Mucosa of descending colon (tissue), 3 donors: Measurements from ENCODE around the gene DMPK. TPM values are rescaled to one million over a fixed set of nuclear protein-coding genes. Genes with fewer than 3 reads are reported as not detected.

Experiments used
- ATAC-seq: fragments of 200-7000 bp; cut with Tn5 transposase; one replicate; pipeline ENCODE4 v1.9.1; 2020; ENCODE audit warnings: mild to moderate bottlenecking, moderate library complexity
- DNase-seq, 3 donors: peaks; one replicate each; pipeline ENCODE4 v3.0.0-alpha.2; 2020
- H3K36me3 ChIP-seq: fragments of 200-600 bp; one replicate; pipeline ENCODE4 v1.8.0; 2021; ENCODE audit warnings: low read depth, mild to moderate bottlenecking
- H3K4me1 ChIP-seq: fragments of 200-600 bp; one replicate; pipeline ENCODE4 v1.8.0; 2021; ENCODE audit warnings: low read depth, mild to moderate bottlenecking
- H3K4me3 ChIP-seq: fragments of 200-600 bp; one replicate; pipeline ENCODE4 v1.8.0; 2021; ENCODE audit warnings: mild to moderate bottlenecking
- H3K9me3 ChIP-seq: fragments of 200-600 bp; one replicate; pipeline ENCODE4 v1.8.0; 2021; ENCODE audit warnings: mild to moderate bottlenecking
- intact Hi-C, 2 donors: fragments of 100-400 bp; cut with DNase I in 1 of 2; cut with micrococcal nuclease in 1 of 2; formaldehyde crosslinking; loops; one replicate each; pipeline versions ENCODE4 v1.11.0 to v1.11.1; 2022; cut with DNase I, micrococcal nuclease
- total RNA-seq, 3 donors: library from RNA; stranded (reverse); fragmentation: NEBNext Ultra II Directional in 2 of 3; extraction: Animal tissue kit (Norgen Biotek cat#: 25700) in 2 of 3; gene quantifications; one replicate each; pipeline versions ENCODE4 v1.2.1 to v1.2.4, GENCODE V29; 2021 to 2023
- TF ChIP-seq, protein P1 (sequence below): fragments of 200-600 bp; IDR thresholded peaks from one replicate; pipeline ENCODE4 v1.8.0; 2022; ENCODE audit warnings: antibody characterized with exemption, mild to moderate bottlenecking
- donor health status: DM: no; HTN: no; CAD: no; lungs with moderate emphysema.
- donor health status: DM: no; HTN: no; CAD: no.
- donor health status: DM: no; HTN: yes; CAD: no.

Gene DMPK
- total RNA-seq, 3 donors from 2014 or later, result 23.9 to 123 (median 33.9) TPM

DNA sequence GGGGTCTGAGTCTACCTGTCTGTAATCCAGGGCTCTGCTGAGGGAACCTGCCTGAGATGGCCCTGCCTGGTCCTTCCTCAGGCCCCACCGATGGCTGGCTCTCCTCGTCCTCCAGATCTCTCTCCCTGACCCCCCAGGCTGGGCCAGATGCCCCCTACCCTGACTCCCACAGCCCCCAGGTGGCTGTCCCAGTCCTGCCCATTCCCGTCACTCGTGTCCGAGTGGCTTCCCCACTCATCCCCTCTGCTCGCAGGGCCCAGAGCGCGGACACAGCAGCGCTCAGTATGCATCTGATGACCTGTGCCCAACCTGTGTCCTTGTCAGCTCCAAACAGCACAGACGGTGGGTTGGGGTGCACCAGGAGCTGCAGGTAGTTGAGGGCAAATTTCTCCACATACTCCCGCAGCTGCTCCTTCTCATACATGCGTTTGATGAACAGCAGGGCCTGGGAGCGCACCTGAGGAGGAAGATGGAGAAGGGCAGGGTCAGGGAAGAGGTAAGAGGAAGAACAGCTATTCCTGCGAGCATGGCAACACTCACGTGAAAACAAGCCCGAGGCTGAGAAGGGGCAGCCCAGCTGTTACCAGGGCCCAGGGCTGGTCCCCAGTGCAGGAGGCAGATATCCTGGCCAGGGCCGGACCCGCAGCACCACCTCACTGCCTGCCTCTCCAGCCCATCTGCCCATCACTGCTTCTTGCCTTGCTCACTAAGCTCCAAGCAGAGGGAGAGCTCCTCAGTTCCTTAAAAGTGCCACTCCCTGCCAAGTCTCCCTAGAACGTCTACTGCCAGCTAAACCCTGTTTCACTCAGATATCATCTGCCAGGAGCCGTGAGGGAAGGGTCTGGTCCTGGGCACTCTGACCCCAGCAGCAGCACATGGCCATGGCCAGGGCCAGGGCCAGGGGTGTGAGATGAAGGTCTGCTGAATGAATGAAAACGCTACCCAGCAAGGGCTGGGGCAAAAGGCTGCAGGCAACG, 43.9 kb upstream of the DMPK start:
- TF ChIP-seq, protein P1, sequence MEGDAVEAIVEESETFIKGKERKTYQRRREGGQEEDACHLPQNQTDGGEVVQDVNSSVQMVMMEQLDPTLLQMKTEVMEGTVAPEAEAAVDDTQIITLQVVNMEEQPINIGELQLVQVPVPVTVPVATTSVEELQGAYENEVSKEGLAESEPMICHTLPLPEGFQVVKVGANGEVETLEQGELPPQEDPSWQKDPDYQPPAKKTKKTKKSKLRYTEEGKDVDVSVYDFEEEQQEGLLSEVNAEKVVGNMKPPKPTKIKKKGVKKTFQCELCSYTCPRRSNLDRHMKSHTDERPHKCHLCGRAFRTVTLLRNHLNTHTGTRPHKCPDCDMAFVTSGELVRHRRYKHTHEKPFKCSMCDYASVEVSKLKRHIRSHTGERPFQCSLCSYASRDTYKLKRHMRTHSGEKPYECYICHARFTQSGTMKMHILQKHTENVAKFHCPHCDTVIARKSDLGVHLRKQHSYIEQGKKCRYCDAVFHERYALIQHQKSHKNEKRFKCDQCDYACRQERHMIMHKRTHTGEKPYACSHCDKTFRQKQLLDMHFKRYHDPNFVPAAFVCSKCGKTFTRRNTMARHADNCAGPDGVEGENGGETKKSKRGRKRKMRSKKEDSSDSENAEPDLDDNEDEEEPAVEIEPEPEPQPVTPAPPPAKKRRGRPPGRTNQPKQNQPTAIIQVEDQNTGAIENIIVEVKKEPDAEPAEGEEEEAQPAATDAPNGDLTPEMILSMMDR, result no peak
- H3K4me3 ChIP-seq, result no peak overlapping the region
- no peaks in the 10 kb centered on the region for H3K4me1 ChIP-seq
- H3K9me3 ChIP-seq, result no peaks in the 10 kb centered on the region
- intact Hi-C loops, result no loop called here
- DNase-seq, result no peak
- ATAC-seq, result no peak
- H3K36me3 ChIP-seq, result peaks cover 5% of the 10 kb centered on the region

GRCh38 chr19:45825263-45825605, 42.9 kb upstream of the DMPK start:
- DNase-seq (no peak), ATAC-seq (no peak)
- Histone ChIP-seq H3K9me3 (no peaks in the 10 kb centered on the region), H3K36me3 (peaks cover 5% of the 10 kb centered on the region), H3K4me1 (no peaks in the 10 kb centered on the region), H3K4me3 (no peak overlapping the region)
- TF ChIP-seq, protein P1, result no peak
- intact Hi-C loops, result no loop called here

DNA sequence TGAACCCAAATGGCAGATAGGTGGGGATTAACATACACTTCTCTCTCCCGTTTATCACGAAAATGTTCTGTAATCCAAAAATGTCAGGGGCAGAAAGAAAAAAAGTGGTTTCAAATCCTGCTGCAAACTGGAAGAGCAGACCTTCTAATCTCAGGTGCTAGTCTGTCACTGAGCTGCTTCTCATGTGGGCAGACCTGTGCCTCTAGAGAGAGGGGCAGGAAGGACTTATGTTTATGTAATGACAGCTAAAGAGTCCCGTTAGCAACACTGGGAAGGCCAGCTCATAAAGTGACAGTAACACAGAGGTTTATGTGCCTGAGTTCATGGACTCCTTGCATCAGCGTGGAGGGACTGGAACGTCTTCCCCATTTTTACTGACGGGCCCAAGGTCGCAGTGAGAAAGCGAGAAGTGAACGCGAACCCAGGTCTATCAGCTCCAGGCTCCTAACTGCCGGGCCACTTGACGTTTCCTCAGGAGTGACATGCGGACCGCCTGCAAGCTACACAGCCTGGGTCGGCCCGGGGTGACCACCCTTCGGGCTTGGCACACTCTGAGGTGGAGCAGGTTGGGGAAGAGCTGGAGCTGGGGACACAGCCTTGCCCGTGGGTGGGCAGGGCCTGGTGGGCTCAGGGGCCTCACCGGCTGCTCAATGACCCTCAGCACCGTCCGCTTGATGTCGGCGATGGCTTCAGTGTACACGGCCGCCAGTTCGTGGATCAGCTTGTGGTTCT, 42.4 kb upstream of the DMPK start:
- Histone ChIP-seq H3K9me3 (no peaks in the 10 kb centered on the region), H3K36me3 (peaks cover 1% of the 10 kb centered on the region), H3K4me3 (no peak overlapping the region), H3K4me1 (no peaks in the 10 kb centered on the region)
- DNase-seq (no peak), ATAC-seq (no peak)
- TF ChIP-seq, protein P1, result no peak
- intact Hi-C loops, result no loop called here

- intact Hi-C loops, result no loop called here
- no peaks in the 10 kb centered on the region for H3K36me3 ChIP-seq
- peak; percentile 53 for ATAC-seq
- H3K4me3 ChIP-seq, result no peak overlapping the region
- DNase-seq, result peak in 2 of 3 donors; percentile 45 to 63
- TF ChIP-seq, protein P1, result no peak
- no peaks in the 10 kb centered on the region for H3K9me3 ChIP-seq
- H3K4me1 ChIP-seq, result no peaks in the 10 kb centered on the region
Observed at GRCh38 chr19:45824041-45824471, 41.8 kb upstream of the DMPK start.

- Histone ChIP-seq H3K4me3 (no peak overlapping the region), H3K9me3 (no peaks in the 10 kb centered on the region), H3K4me1 (no peaks in the 10 kb centered on the region), H3K36me3 (no peaks in the 10 kb centered on the region)
- intact Hi-C loops, result no loop called here
- no peak for ATAC-seq
- TF ChIP-seq, protein P1, result no peak
- DNase-seq, result no peak
Observed at GRCh38 chr19:45823182-45823581, 40.9 kb upstream of the DMPK start.
